Common myeloid progenitor, CD34-positive (primary cell): ENCODE measurements around the gene HSPB9.

Experiments used
- CTCF ChIA-PET: fragments of 350-600 bp; sonication (Branson Sonifier 250); formaldehyde crosslinking; loops from one replicate; lab custom pipeline; 2021; ENCODE audit warnings: antibody characterized with exemption; lab: Charles Lee
- POLR2A ChIA-PET: fragments of 350-600 bp; sonication (Branson Sonifier 250); formaldehyde crosslinking; loops from one replicate; lab custom pipeline; 2021; ENCODE audit warnings: antibody characterized with exemption; lab: Charles Lee
- DNase-seq, 3 donors: peaks; one replicate each; pipeline versions ENCODE4 v3.0.0 to v3.0.0-alpha.2; 2013
- H3K27ac ChIP-seq, 2 experiments: 1 replicate in 1 of 2; 2 replicates in 1 of 2; pipeline ENCODE4 v1.7.0; 2013; ENCODE audit warnings: inconsistent platforms in 2 of 2, low read length in 2 of 2, mild to moderate bottlenecking in 2 of 2, low read depth in 1 of 2, moderate library complexity in 1 of 2; ENCODE audit not compliant: severe bottlenecking in 2 of 2, insufficient read depth in 1 of 2, poor library complexity in 1 of 2
- H3K27me3 ChIP-seq, 5 experiments: replicated peaks in 2 of 5; 1 replicate in 3 of 5; 2 replicates in 2 of 5; pipeline versions ENCODE4 v1.6.1 to v1.7.0; 2013; ENCODE audit warnings: low read length in 4 of 5, mild to moderate bottlenecking in 2 of 5, moderate library complexity in 2 of 5, inconsistent platforms in 1 of 5; ENCODE audit not compliant: insufficient read depth in 5 of 5, control insufficient read depth in 4 of 5
- H3K36me3 ChIP-seq, 4 experiments: 1 replicate in 2 of 4; 2 replicates in 2 of 4; pipeline versions ENCODE4 v1.6.1 to v1.7.0; 2013; ENCODE audit warnings: low read length in 3 of 4, control low read depth in 1 of 4, mild to moderate bottlenecking in 1 of 4; ENCODE audit not compliant: control insufficient read depth in 4 of 4, insufficient read depth in 4 of 4
- H3K4me1 ChIP-seq, 4 experiments: 1 replicate in 3 of 4; 2 replicates in 1 of 4; pipeline versions ENCODE4 v1.6.1 to v1.7.1; 2013; ENCODE audit warnings: low read length in 3 of 4, mild to moderate bottlenecking in 3 of 4, control low read depth in 1 of 4, inconsistent platforms in 1 of 4, moderate library complexity in 1 of 4; ENCODE audit not compliant: control insufficient read depth in 4 of 4, insufficient read depth in 4 of 4; ENCODE audit errors: control extremely low read depth in 1 of 4
- H3K4me3 ChIP-seq, 7 experiments: 1 replicate in 4 of 7; 2 replicates in 3 of 7; pipeline versions ENCODE4 v1.5.1 to v1.7.0; 2013; ENCODE audit warnings: mild to moderate bottlenecking in 7 of 7, low read length in 6 of 7, moderate library complexity in 6 of 7, inconsistent platforms in 2 of 7, low read depth in 2 of 7, control low read depth in 1 of 7; ENCODE audit not compliant: insufficient read depth in 4 of 7, control insufficient read depth in 1 of 7; ENCODE audit errors: extremely low read depth in 1 of 7
- H3K9me3 ChIP-seq, 5 experiments: 1 replicate in 4 of 5; 2 replicates in 1 of 5; pipeline versions ENCODE4 v1.6.1 to v1.7.1; 2013; ENCODE audit warnings: low read length in 4 of 5, mild to moderate bottlenecking in 2 of 5, inconsistent platforms in 1 of 5, low read depth in 1 of 5, moderate library complexity in 1 of 5; ENCODE audit not compliant: control insufficient read depth in 4 of 5, insufficient read depth in 2 of 5; ENCODE audit errors: control extremely low read depth in 1 of 5
- WGBS: methylation state at CpG from one replicate; pipeline ENCODE4 v1.1.5; 2013; ENCODE audit not compliant: insufficient coverage; 5-methylcytosine and 5-hydroxymethylcytosine counted together

HSPB9 gene

DNA sequence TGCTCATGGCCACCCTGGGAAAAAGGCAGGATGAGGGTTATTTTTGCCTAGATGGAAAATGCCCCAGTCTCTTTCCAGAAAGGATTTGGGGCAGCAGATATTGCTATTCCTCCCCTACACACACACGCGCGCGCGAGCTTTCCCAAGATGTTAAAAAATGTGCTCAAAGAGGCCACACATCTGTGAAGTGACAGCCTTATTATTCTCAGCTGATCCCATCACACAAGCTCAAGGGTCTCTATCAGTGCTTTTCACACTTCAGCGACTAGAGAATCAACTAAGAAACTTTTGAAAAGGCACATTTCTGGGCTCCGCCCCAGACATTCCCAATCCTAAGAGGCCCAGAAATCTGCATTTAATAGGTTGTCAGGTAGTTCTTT, 37.9 kb downstream of the HSPB9 start:
- Histone ChIP-seq H3K27me3 (no peaks in the 10 kb centered on the region), H3K27ac (no peak overlapping the region), H3K36me3 (no peaks in the 10 kb centered on the region), H3K4me1 (peaks cover 0 to 3% (median 0%) of the 10 kb centered on the region in 4 experiments), H3K9me3 (no peaks in the 10 kb centered on the region), H3K4me3 (no peak overlapping the region)
- DNase-seq = no peak
- CTCF ChIA-PET = interaction anchor here (0.6 kb wide), 1 partner anchor 62 kb away, joined by 3 read pairs; no protein-coding TSS in a partner anchor
- POLR2A ChIA-PET = no interaction called here
- WGBS = 100% methylated on average over 1 of the region's 7 CpGs

DNA sequence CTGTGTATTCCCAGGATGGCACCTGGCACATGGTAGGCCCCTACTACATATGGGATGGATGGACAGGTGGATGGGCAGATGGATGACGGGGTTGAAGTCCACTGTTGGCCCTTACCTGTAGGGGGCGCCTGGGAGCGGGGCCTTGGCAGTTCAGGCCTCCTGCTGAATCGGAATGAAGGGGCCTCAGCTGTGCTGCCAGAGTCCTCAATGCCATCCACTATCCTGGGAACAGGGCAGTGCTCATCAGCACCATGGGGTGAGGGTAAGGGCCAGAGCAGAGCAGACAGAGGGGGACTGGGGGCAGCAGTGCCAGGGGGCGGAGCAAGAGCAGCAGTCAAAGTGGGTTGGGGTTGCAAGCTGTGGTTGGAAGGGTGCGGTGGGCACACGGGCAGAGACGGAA, 40.5 kb downstream of the HSPB9 start:
- DNase-seq = peak in 2 of 3 donors; percentile 38 to 47
- ChIA-PET POLR2A (no interaction called here), CTCF (interaction anchor here (0.8 to 2.0 kb wide), 5 partner anchors 17 to 41 kb away, joined by 3 to 16 read pairs (median 3); partner anchors contain the start of genes HSPB9 and KCNH4)
- WGBS = 78% methylated on average over 8 of the region's 8 CpGs
- Histone ChIP-seq H3K9me3 (no peaks in the 10 kb centered on the region), H3K4me1 (no peaks in the 10 kb centered on the region), H3K4me3 (no peak overlapping the region), H3K27me3 (no peaks in the 10 kb centered on the region), H3K36me3 (no peaks in the 10 kb centered on the region), H3K27ac (no peak overlapping the region)

DNA sequence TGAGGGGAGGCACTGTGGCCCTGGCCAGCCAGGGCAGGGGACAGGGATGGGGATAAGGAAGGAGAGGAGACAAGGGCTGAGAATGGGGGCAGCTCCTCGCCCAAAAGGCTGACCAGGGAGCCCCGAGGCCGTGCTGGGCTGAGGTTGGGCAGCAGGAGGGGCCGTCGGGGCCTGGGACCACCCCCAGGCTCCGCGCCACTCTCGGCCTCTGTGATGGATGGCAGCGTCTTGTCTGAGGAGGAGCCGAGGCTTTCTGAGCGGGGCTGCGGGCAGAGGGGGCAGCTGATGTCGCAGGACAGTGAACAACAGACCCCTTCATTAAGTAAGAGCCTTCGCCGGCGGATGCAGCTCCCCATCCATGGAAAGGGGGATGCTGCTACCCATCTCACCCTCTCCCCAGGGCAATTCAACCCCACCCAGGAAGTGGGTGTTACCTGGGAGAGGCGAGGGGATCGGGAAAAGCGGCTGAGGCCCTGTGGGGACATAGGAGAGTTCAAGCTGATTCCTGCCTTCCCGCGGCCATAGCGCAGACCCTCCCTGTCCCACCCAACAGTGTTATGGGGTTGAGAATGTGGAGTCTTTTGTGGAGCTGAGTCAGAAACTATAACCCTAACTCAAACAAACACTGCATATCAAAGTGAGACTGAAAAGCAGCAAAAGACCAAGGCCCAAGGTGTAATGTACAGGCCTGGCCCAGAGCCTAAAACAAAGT, 41.2 kb downstream of the HSPB9 start:
- H3K27ac ChIP-seq = no peak overlapping the region
- no peak overlapping the region for H3K4me3 ChIP-seq
- WGBS = 89% methylated on average over 15 of the region's 22 CpGs
- no peaks in the 10 kb centered on the region for H3K9me3 ChIP-seq
- H3K4me1 ChIP-seq = no peaks in the 10 kb centered on the region
- DNase-seq = no peak
- no peaks in the 10 kb centered on the region for H3K36me3 ChIP-seq
- POLR2A ChIA-PET = no interaction called here
- CTCF ChIA-PET = interaction anchor here (0.8 to 2.0 kb wide), 5 partner anchors 16 to 41 kb away, joined by 3 to 16 read pairs (median 3); partner anchors contain the start of genes HSPB9 and KCNH4
- no peaks in the 10 kb centered on the region for H3K27me3 ChIP-seq

DNA sequence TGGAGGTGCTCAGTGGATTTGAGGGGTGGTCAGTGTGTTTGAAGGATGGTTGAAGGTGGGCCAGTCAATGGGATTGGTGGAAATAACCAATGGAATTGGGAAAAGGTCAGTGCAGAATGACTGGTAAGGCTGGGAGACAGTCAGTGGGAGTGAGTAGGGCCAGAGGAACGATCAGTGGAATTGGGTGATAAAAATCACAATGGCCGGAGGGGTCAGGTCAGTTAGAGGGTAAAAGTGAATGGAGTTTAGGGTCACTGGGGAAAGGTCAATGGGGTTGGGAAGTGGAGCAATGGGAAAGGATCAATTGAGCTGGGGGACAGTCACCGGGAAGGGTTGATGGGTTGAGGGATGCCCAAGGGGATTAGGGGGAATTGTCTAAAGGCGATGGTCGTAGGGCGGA, 43.1 kb downstream of the HSPB9 start:
- Histone ChIP-seq H3K27me3 (no peaks in the 10 kb centered on the region), H3K36me3 (no peaks in the 10 kb centered on the region), H3K4me1 (no peaks in the 10 kb centered on the region), H3K27ac (no peak overlapping the region), H3K9me3 (no peaks in the 10 kb centered on the region), H3K4me3 (no peak overlapping the region)
- DNase-seq = no peak
- 100% methylated on average over 6 of the region's 6 CpGs for WGBS
- ChIA-PET CTCF (interaction anchor here (0.7 to 1.5 kb wide), 3 partner anchors 8 to 22 kb away, joined by 3 read pairs; no protein-coding TSS in a partner anchor), POLR2A (no interaction called here)

DNA sequence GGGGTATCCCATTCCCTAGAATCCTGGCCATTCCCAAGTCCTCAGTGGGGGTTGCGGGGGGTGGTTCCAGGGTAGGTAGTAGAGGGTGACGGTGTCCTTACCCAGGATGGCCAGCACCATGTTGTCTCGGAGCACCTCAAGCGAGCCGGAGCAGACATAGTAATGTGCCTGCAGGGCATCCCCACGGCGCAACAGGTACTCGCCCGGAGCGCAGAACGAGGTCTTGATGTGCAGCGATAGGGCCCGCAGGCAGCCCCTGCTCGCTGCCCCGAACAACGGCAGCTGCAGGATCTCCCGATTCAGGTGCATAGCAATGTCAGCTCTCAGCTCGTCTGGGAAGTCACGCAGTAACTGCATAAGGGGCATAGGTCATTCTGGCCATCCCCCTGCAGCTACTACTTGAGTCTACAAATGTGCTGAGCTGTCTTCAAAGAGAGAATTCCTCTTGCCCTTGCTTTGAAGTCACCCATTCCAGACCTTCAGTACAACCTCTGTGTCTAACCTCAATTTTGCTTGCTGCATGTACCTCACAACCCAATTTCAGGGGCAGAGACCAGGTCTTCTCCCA, 43.7 kb downstream of the HSPB9 start:
- CTCF ChIA-PET = interaction anchor here (0.7 to 1.9 kb wide), 4 partner anchors 9 to 24 kb away, joined by 3 to 4 read pairs (median 3); no protein-coding TSS in a partner anchor
- H3K4me1 ChIP-seq = no peaks in the 10 kb centered on the region
- POLR2A ChIA-PET = no interaction called here
- no peak for DNase-seq
- no peaks in the 10 kb centered on the region for H3K27me3 ChIP-seq
- no peak overlapping the region for H3K4me3 ChIP-seq
- H3K36me3 ChIP-seq = no peaks in the 10 kb centered on the region
- WGBS = 98% methylated on average over 18 of the region's 19 CpGs
- H3K9me3 ChIP-seq = no peaks in the 10 kb centered on the region
- H3K27ac ChIP-seq = no peak overlapping the region

DNA sequence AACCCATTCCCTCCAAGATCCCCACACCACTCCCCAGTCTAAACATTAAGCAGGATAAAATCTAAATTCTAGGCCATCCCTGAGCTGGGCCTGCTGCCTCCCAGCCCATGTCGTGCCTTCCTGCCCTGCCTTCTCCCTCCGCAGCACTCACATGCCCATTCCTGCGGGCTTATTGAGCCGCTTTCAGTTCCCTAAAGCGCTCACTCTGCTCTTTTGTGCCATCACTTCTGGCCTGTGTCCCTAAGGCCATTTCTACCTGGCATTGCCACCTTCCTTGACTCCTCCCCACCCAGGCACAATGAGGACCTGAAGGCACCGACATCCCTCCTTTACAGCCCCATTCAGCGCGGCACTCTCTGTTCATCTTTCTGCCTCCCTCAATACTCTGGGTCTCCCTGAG, 45.2 kb downstream of the HSPB9 start:
- Histone ChIP-seq H3K27ac (no peak overlapping the region), H3K4me1 (peaks cover 0 to 2% (median 0%) of the 10 kb centered on the region in 4 experiments), H3K36me3 (no peaks in the 10 kb centered on the region), H3K27me3 (no peaks in the 10 kb centered on the region), H3K9me3 (no peaks in the 10 kb centered on the region), H3K4me3 (no peak overlapping the region)
- ChIA-PET POLR2A (interaction anchor here (1.6 kb wide), 1 partner anchor 12 kb away, joined by 4 read pairs; no protein-coding TSS in a partner anchor), CTCF (interaction anchor here (1.9 kb wide), 1 partner anchor 23 kb away, joined by 4 read pairs; no protein-coding TSS in a partner anchor)
- DNase-seq = no peak
- 93% methylated on average over 7 of the region's 8 CpGs for WGBS

DNA sequence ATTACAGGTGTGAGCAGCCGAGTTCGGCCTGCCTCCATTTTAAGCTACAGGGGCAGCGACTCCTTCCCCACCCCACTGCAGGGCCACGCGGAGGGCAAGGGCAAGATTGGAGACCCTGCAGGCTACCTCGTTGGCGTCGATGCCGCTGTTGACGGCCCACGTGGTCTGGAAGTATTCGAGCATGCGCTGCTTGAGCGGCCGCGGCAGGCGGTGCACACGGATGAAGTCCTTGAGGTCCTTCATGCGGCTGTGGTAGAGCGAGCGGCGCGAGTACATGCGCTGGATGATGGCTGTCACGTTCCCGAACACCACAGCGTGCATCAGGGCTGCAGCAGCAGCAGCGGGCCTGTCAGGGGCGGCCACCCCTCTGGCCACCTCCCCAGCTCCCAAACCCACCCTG, 46.7 kb downstream of the HSPB9 start:
- Histone ChIP-seq H3K4me3 (no peak overlapping the region), H3K9me3 (no peaks in the 10 kb centered on the region), H3K4me1 (peaks cover 0 to 2% (median 0%) of the 10 kb centered on the region in 4 experiments), H3K27ac (no peak overlapping the region), H3K27me3 (no peaks in the 10 kb centered on the region), H3K36me3 (no peaks in the 10 kb centered on the region)
- DNase-seq = no peak
- CTCF ChIA-PET = no interaction called here
- POLR2A ChIA-PET = no interaction called here
- WGBS = 97% methylated on average over 29 of the region's 29 CpGs
